ENCODE data around the gene TXLNB.
"Not testable (repeated sequence)": the region's sequence is repeated elsewhere in the genome, so short reads cannot be mapped to it uniquely, and the experiment has no call there.

The TXLNB gene

DNA sequence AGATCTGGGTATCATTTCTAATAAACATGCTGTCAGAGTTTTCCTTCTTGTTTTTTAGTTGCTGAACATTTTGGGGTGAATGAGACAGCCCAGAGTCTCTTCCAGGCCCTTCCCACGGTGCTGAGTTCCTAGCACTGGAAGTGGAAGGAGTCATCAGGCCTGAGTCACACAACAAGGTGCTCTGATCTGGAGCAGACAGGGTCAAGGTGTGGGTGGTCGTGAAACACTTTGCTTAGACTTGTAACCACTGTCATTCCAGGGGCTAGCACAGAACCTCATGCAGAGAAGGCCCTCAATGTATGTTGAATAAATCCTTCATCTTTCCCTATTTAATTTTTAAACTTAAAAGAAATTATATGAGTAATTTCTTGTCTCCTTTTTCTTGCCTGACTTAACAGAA lies 60.6 kb downstream of the TXLNB start:
- DNase-seq: no peak

- no peak for DNase-seq
These were observed 61.4 kb downstream of the TXLNB start for GRCh38 chr6:139230391-139230840.

DNA sequence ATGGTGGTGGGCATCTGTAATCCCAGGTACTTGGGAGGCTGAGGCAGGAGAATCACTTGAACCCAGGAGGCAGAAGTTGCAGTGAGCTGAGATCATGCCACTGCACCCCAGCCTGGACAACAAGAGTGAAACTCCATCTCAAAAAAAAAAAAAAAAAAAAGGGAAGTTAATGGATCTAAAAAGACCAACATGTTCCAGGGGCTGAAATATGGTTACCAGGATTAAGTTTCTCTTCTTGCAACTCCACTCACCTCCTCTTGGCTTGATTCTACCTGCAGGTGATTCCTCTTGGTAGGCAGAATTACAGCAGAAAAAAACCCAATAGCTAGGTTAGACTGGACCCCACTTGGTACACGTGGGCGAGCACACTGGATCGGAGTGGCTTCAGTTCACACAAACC lies 63.4 kb downstream of the TXLNB start:
- not testable (repeated sequence) for DNase-seq

DNA sequence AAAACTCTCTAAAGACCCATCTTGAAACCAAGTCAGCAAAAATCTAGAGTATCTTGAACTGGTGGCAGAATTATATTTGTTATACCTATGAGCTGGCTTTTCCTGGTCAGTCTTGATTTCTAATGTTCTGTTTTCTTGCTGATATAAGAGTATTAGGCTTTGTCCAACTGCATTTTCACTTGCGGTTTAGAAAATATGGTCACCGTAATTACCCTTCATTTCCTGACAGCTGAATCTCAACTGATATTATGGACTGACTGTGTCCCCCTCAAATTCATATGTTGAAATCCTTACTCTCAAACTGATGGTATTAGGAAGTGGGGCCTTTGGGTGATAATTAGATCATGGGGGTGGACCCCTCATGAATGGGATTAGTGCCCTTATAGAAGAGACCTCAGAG lies 72.1 kb downstream of the TXLNB start:
- no peak for DNase-seq

GRCh38 chr6:139219271-139219729 lies 72.5 kb downstream of the TXLNB start:
- peak; percentile 54 for DNase-seq

DNA sequence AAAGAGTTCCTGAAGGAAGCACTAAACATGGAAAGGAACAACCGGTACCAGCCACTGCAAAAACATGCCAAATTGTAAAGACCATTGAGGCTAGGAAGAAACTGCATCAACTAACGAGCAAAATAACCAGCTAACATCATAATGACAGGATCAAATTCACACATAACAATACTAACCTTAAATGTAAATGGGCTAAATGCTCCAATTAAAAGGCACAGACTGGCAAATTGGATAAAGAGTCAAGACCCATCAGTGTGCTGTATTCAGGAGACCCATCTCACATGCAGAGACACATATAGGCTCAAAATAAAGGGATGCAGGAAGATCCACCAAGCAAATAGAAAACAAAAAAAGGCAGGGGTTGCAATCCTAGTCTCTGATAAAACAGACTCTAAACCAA lies 79.3 kb downstream of the TXLNB start:
- DNase-seq: not testable (repeated sequence)

DNA sequence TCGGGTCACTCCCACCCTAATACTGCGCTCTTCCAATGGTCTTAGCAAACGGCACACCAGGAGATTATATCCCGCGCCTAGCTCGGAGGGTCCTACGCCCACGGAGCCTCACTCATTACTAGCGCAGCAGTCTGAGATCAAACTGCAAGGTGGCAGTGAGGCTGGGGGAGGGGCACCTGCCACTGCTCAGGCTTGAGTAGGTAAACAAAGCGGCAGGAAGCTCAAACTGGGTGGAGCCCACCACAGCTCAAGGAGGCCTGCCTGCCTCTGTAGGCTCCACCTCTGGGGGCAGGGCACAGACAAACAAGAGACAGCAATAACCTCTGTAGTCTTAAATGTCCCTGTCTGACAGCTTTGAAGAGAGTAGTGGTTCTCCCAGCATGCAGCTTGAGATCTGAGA lies 81.0 kb downstream of the TXLNB start:
- not testable (repeated sequence) for DNase-seq

DNA sequence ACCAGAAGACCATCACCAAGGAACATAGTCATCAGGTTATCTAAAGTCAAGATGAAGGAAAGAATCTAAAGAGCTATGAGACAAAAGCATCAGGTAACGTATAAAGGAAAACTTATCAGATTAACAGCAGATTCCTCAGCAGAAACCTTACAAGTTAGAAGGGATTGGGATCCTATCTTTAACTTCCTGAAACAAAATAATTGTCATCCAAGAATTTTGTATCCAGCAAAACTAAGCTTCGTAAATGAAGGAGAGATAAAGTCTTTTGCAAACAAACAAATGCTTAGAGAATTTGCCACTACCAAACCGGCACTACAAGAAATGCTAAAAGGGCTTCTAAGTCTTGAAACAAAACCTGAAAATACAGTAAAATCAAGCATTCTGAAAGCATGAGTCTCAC lies 86.0 kb downstream of the TXLNB start:
- DNase-seq: no peak

DNA sequence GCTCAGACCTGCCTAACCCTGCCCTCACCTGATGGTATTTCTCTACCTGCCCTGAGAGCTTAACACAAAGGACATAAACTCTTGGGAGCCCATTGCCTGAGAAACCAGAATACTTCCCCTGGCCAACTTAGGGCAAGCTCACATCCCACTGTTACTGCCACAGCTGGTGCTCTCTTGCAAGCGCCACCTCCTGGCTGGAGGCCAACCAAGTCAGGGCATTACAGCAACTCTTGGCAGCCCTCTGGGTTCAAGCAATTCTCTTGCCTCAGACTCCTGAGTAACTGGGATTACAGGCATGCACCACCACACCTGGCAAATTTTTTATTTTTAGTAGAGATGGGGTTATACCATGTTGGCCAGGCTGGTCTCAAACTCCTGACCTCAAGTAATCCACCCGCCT lies 86.8 kb downstream of the TXLNB start:
- no peak for DNase-seq

- DNase-seq: no peak
These were observed 90.4 kb downstream of the TXLNB start for GRCh38 chr6:139201378-139201777.

DNA sequence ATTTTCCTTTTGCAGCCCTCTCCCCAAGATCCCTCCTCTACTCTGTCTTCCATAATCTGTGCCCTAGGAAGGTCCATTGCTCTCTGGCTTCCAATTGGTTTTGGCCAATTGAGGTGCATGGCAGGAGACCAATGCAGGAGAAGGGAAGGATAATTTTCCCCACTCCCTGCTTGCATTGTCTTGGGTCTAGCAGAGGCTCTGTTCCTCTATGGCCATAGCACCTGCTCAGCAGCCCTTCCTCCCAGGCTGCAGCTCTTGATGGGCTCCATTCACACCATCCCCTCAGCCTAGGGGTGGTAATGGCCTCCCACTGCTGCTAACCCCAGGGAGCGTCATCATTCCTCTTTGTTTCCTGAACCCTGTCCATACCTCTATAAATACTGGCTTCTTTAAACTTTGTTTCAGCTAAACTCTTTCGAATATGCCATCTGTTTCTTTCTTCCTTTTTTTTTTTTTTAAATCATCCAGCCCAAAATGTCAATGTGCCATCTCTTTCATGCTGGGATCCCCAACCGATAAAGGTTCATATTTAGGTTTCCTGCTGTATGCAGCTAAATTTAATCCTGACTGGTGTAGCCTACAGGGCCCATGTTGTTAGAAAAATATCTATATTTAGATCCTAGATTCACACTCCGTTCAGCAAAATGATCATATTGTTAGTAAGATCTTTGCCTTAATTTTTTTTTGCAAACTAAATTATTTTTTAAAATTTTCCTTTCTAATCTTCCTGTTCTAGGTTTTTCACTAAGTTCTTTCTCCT lies 93.1 kb downstream of the TXLNB start:
- no peak for DNase-seq

DNA sequence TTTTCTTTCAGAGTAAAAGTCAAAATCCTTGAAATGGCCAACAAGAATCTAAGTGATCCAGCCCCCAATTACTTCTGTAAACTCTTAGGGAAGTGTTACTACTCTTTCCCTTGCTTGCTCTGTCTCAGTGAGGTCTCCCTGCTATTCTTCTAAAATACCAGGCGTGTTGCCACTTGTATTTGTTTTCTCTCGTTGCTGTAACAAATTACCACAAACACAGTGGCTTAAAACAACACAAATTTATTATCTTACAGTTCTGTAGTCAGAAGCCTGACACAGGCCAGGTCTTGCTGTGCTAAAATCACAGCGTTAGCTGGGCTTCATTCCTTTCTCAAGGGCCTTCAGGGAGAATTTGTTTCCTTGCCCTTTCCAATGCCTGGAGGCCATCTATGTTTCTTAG lies 97.1 kb downstream of the TXLNB start:
- DNase-seq: no peak
